GM19043 (cell line): ENCODE data around the gene HK1.

Source experiments
- ATAC-seq: cut with Tn5 transposase; IDR thresholded peaks from one replicate; pipeline ENCODE4 v1.9.1; 2021; ENCODE audit warnings: low read depth; ENCODE audit not compliant: unreplicated experiment

The HK1 gene

DNA sequence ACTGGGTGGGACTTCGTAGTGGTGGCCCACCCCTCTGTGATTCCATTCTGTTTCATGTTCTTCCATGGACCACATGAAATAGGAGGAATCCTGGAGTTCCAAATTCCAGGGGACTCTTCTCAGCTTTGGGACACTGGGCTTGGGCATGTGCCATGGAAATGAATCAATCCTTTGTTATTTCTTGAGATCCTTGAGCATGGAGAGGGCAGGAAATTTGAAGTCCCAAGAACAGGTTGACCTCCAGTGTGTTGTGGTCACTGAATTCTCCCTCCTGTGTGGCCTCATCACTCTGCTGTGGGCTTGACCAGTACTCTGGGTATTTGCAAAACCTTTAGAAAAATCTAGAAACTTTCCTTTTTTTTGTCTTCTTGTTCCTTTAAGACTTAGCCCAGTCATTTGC is 115.7 kb downstream of the HK1 start:
- ATAC-seq, result no peak

GRCh38 chr10:69397972-69398371 is 119.7 kb downstream of the HK1 start:
- ATAC-seq, result no peak

- ATAC-seq, result no peak
These were observed 120.2 kb downstream of the HK1 start for GRCh38 chr10:69398466-69398865.

GRCh38 chr10:69400936-69401335 is 122.6 kb downstream of the HK1 start:
- ATAC-seq, result no peak

DNA sequence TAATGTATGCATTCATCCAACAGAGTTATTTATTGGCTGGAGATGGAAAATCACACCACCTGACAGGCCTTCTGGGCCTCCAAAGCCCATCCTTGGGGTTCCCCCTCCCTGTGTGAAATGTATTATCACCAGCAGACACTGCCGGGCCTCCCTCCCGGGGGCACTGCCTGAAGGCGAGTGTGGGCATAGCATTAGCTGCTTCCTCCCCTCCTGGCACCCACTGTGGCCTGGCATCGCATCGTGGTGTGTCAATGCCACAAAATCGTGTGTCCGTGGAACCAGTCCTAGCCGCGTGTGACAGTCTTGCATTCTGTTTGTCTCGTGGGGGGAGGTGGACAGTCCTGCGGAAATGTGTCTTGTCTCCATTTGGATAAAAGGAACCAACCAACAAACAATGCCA is 123.1 kb downstream of the HK1 start:
- ATAC-seq, result no peak

DNA sequence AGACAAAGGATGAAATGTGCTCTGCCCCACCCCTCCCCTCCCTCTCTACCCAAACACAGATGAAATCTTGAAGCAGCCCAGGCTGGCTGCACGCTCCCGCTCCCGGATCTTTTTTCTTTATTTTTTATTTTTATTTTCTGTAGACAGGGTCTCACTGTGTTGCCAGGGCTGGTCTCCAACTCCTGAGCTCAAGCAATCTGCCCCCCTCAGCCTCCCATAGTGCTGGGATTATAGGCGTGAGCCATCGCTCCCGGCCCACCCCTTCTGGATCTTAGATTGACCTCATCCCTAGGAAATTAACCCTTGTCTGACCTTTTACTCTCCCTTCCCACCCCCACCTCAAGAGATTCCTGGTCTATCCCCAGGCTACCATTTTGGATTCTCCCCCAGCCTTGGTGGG is 124.1 kb downstream of the HK1 start:
- no peak for ATAC-seq

DNA sequence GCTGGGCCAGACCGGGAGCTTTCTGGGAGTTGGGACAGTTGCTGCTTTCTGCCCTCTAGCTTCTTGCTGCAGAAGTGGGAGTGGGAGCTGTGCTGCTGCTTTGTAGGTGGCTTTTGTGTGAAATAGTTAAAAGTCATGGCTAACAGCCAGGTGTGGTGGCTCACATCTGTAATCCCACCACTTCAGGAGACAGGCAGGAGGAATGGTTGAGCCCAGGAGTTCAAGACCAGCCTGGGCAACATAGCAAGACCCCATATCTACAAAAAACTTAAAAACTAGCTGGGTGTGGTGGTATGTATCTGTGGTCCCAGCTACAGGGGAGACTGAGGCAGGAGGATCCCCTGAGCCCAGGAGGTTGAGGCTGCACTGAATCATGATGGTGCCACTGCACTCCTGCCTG is 124.8 kb downstream of the HK1 start:
- ATAC-seq, result no peak

- no peak for ATAC-seq
These were observed 125.2 kb downstream of the HK1 start for GRCh38 chr10:69403519-69403918.

GRCh38 chr10:69404786-69405185 is 126.5 kb downstream of the HK1 start:
- no peak for ATAC-seq

- ATAC-seq, result no peak
These were observed 126.9 kb downstream of the HK1 start for GRCh38 chr10:69405221-69405620.

DNA sequence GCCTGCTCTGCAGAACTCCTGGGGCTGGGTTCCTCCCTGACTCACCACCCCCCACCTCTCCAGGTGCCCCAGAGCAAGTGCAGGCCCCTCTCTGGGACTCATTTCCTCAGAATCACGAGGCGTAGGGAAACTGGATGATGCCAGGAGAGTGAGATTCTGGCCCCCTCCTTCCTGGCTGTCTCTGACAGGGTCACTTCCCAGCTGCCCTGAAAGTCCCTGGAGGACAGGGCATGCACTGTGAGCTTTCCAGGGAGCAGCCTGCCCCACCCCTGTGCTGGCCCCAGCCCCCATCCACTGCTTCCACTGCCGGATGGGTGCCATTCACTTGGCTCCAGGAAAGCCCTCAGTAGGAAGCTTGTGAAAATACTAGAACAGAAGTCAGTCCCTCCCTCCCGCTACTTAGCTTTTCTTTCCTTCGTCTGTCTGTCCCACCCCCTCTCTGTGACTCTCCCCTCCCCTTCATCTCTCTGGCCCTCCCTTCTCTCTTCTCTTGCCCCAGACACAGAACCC is 128.1 kb downstream of the HK1 start:
- no peak for ATAC-seq

DNA sequence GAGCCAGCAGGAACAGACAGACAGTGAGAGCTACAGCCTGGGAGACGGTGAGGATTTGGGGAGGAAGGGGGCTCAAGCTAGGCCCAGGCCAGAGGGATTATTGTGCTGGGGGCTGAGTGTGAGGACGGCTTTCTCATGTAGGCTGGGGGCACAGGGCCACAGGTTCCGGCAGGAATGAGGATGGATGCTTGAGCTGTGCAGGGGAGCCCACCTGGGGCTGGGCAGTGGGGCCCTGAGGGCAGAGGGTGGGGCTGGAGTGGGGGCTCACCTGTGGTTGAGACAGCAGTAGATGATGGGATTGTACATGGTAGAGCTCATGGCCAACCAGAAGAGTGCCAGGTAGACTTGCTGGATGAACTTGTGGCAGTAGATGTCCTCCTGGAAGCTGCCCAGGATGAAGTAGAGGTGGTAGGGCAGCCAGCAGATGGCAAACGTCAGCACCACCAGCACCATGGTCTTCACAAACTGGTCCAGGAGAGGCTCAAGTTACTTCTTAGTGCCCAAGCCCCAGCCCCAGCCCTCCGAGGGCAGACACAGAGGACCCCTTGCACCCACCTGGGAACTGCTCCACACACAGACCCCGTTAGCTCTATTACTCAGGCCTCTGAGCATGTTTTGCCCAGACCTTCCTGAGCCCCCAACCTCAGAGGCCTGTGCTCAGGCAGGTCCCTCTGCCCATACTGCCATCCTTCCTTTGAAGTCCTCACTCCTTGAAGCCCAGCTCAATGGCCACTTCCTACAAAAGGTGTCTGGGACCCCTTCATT is 128.7 kb downstream of the HK1 start:
- no peak for ATAC-seq

GRCh38 chr10:69407621-69408301 is 129.5 kb downstream of the HK1 start:
- ATAC-seq, result no peak

DNA sequence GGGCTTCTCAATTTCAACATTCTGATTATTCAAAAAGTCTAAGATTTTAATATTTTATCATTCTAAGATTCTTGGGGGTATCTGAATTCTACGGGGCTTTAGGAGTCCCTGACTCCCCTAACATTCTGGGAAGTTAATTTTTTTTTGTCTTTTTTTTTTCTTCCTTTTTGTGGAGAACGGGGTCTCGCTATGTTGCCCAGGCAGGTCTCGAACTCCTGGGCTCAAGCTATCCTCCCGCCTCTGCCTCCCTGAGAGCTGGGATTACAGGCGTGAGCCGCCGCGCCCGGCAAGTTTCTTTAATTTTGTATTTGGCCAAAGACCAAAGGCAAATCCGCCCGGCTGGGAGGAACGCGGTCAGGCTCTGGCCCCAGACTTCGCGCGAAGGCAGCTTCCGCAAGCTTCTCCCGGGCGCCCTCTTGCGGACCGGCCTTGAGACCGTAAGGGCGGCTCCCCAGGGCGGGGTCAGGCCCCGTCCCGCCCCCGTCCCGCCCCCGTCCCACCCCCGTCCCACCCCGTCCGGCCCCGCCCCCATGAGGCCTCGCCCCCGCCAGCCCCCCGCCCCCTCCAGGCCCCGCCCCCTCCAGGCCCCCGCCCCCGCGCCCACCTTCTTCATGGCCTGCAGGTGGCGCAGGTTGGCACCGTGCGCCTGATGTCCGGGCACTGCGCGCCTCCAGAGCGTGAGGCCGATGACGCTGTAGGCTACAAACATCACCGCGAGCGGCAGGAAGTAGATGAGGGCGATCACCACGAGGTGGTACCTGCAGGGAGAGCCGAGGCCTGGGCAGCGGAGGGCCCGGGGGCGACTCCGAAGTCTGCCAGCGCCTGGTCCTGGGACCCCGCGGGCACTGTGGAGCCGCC is 130.3 kb downstream of the HK1 start:
- peak; percentile 72 for ATAC-seq

DNA sequence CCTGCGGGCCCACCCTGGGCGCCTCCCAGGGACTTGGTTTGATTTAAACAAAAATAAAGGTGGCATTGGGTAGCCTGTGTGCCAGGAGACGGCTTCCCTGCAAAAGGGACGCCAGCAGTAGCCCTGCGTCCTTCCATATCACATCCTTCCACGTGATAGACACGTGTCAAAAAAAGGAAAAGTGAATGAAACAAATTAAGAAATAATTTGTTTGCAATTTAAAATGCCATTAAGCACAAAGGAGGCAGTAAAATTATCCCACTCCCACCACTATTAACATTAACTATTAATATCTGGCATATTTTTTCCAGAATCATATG is 130.8 kb downstream of the HK1 start:
- ATAC-seq, result peak; percentile 2

DNA sequence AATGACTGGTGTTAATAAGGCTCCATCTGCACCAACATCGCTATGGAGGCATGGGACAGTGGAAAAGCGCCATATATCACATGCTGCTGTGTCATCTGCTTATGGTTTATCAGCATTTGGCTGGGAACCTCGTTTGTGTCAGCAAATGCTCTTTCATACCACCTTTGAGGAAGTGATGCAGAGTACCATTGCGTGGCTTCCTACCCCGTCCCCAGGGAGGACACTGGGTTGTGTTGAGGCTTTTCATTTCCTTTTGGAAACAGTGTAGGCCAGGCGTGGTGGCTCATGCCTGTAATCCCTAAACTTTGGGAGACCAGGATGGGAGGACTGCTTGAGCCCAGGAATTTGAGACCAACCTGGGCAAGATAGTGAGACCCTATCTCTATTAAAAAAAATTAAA is 131.7 kb downstream of the HK1 start:
- ATAC-seq, result peak; percentile 37

DNA sequence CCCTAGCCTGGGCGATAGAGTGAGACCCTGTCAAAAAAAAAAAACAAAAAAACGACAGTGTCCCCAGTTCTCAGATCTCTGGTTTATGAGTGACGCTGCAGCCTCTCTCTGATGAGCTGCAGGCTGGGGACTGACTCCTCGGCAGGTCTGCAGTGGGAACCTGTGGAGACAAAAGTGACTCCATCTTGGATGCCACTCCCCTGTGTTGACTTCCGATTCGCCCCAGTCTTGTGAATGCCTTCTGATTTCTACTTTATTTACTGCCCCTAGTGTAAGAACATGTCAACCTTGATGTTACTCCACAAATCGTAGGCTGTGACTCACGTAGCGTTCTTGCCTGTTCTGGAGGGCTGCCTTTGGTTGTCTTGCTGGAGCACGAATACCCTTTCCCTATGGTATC is 132.2 kb downstream of the HK1 start:
- no peak for ATAC-seq

DNA sequence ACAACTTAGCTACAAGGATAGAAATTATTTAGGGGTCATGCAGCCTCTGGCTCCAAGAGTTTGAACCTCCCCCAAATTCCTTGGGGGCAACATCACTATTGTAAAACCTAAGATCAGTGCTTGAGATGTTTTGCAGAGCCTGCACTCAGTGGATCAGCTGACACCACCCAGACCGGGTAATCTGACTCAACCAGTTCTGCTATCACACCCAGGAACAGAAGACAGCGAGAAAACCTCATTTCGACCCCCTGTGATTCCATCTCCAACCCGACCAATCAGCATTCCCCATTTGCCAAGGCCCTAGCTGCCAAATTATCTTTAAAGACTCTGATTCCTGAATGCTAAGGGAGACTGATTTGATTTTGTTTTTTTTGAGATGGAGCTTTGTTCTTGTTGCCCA is 133.2 kb downstream of the HK1 start:
- no peak for ATAC-seq

DNA sequence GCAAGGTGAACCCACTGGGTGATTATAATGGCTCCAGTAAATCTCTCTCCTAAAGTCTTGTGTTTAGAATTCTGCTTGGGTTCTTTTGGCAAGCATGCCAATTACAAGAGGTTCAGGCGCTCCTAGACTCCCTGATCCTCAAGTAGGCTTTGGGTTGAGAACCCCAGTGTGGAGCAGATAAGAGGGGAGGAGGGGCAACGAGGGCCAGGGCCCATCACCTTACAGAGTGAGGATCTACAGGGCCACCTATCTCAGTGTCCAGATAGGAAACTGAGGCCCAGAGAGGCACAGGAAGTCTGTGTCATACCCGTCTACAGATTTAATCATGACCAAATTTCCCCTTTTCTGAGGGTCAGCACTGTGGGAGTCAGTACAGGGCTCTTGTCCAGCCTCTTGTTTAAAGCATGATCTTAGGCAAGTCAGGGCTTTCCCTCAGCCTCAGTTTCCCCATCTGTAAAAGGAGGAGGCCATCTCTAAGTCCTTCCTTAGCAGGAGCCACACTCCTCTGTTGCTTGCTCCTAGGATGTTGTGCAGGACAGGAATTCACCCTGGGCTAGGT is 134.0 kb downstream of the HK1 start:
- ATAC-seq, result no peak

DNA sequence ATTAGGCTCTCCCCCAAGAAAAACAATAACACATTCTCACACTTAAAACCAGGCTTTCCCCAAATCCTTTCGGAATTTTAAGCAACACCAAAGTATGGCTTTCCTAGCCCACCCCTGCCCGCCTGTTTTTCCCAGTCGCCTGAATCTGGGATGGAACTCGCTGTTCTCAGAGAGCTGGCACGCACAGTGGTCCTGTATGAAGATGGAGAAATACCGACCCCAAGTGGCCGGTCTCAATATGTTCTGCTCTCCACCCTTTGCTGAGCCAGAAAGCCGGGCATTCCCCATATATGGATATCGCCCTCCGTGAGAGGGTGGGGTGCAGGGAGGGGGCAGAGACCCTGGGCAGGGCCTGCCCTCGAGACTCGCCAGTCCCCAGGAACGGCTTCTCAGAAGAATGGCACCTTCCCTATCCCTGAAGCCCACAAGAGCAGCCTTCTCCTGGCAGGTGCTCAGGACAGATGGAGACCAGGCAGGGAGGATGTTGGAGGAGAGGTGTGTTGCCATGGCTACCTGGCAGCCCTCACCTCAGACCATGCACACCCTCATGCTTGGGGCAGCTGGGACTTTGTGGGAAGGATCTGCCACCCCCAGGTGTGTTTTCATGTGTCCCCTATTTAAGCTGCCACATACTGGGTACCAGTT is 135.0 kb downstream of the HK1 start:
- ATAC-seq, result no peak
